Bone marrow (tissue), 2 donors: Measurements from ENCODE around the gene NKAPL.

ENCODE experiments used
- DNase-seq, 2 donors: peaks; one replicate each; lab custom pipeline; 2025; lab: John Stamatoyannopoulos, UW

NKAPL gene

DNA sequence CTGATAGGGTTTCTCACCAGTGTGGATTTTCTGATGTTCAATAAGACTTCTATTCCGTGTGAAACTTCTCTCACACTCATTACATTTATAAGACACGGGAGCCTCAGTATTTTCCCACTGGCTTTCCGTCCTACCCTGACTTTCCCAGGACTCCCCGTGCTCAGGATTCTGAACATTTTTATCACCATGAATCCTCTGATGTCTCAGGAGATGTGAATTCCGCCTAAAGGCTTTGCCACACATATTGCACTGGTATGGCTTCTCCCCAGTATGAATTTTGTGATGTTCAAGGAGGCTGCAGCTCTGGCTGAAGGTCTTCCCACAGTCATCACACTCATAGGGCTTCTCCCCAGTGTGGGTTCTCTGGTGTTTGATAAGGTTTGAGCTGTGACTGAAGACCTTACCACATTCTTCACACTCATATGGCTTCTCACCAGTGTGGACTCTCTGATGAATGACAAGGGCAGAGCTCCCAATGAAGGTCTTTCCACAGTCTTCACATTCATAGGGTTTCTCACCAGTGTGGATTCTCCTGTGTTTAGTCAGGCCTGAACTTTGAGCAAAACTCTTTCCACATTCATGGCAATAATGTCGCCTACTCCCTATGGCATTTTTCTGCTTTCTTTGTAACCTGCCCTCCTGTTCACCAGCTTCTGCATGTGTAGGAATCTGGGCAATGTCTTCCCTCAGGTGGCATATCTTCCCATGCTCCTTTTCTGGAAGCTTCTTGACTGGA lies 13.7 kb upstream of the NKAPL start:
- DNase-seq: no peak

- DNase-seq: no peak
Observed at GRCh38 chr6:28248916-28249315, 10.2 kb upstream of the NKAPL start.

GRCh38 chr6:28250747-28251146 lies 8.3 kb upstream of the NKAPL start:
- no peak for DNase-seq

GRCh38 chr6:28251661-28252008 lies 7.5 kb upstream of the NKAPL start:
- DNase-seq: no peak

- peak; percentile 28 to 80 for DNase-seq
Observed at GRCh38 chr6:28252009-28252975, 6.8 kb upstream of the NKAPL start, which contains the start of gene ZKSCAN4. ZKSCAN4 (minus strand) TSS chr6:28252269; CDS start chr6:28251980, 289 bp downstream.

DNA sequence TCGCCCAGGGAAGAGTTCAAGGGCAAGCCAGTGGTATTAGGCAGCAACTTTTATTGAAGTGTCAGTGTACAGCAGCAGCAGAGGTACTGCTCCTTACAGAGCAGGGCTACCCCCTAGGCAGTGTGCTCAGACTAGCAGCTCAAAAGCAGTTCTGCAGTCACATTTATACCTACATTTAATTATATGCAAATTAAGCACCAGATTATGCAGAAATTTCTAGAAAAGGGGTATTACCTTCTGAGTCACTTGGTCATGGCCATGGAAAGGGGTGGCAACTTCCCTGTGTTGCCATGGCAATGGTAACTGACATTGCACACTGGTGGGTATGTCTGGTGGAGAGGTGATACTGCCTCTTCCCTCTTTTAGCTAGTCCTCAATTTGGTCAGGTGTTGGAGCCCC lies 5.0 kb upstream of the NKAPL start:
- DNase-seq: no peak

DNA sequence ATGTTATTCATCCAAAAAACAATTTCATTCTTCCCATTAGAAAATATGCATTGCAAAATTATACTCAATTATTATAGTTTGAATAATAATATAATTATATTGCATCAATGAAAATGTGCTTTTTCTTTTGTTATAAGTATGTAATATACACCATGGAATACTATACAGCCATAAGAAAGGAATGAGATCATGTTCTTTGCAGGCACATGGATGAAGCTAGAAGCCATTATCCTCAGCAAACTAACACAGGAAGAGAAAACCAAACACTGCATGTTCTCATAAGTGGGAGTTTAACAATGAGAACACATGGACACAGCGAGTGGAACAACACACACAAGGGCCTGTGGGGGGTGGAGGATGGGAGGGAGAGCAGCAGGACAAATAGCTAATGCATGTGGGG lies 2.1 kb upstream of the NKAPL start:
- no peak for DNase-seq

GRCh38 chr6:28263922-28264321 lies 4.8 kb downstream of the NKAPL start:
- DNase-seq: no peak

DNA sequence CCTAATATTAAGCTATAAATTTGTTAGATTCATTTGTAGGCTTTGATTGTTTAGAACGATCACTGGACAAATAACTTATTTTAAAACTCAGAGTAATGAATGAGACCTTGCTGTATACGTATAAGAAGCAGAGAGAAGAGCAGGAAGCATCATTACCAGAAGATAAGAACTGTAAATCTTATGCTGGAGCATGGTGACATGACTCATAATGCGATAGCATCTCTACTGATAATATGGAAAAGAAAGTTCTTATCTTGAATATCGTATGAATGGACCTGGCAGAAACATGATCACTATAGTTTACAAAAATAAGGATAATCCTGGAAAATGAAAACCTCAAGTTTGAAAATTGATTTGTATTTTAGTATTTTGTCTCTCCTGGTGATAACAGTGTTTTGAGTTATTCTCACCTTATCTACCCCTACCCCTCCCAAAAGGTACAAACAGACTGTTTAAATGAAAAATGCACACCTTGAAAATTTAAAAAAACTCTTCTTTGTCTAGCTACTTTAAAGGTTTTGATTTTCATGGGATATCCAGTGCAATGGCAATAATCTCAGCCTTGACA lies 5.8 kb downstream of the NKAPL start:
- DNase-seq: peak in 1 of 2 donors; percentile 31

GRCh38 chr6:28266563-28266961 lies 7.5 kb downstream of the NKAPL start:
- DNase-seq: no peak

DNA sequence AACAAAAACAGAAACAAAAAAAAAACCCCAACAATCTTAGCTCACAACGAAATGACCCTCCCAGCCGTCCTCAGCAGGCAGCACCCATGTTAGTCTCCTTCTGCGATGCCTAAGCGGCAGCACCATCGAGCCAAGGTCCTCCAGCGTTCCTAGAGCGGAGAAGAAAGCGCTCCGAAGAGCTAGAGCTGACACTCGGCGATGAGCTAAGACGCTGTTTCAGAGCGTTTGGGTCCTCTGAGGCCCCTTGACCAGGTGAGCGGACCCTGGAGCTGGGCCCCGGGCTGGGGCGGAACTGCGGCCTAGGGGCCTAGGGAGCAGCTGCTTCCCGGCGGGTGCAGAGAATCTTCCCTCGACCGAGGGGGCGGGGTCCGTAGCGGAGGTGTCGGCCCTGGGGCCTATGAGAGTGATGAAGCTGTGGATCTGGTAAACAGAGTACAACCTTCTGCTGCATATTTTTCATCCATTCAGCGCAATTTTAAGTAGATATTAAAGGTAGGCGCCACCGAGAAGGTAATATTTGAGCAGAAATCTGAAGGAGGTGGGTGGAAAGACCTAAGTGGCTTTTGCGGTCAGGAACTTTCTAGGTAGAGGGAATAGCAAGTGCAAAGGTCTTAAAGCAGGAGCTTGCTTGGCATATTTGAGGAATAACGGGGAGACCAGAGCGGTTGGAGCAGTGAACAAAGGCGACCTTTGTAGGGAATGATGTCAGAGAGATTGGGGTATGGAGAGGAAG lies 8.0 kb downstream of the NKAPL start, which contains the start of gene ZSCAN26:
ZSCAN26 (plus strand) TSS at position 182 of the 733 bp plus-strand sequence. CDS start 4,777 bp downstream, outside the sequence.
- DNase-seq: peak; percentile 58 to 72

GRCh38 chr6:28267695-28268059 lies 8.6 kb downstream of the NKAPL start:
- no peak for DNase-seq

DNA sequence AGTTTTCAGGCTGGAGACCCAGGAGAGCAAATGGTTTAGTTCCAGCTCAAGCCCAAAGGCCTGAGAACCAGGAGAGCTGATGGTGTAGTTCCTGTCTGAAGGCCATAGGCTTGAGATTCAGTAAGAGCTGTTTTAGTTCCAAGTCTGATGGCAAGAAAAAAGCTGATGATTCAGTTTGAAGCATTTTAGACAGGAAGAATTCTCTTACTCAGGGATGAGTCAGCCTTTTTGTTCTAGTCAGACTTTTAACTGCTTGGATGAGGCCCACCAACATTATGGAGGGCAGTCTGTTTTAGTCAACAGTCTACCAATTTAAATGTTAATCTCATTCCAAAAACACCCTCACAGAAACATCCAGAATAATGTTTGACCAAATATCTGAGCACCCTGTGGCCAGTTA lies 10.4 kb downstream of the NKAPL start:
- DNase-seq: peak in 1 of 2 donors; percentile 76

GRCh38 chr6:28274888-28275287 lies 15.8 kb downstream of the NKAPL start:
- peak in 1 of 2 donors; percentile 13 for DNase-seq

- DNase-seq: no peak
Observed at GRCh38 chr6:28277746-28278145, 18.6 kb downstream of the NKAPL start.

DNA sequence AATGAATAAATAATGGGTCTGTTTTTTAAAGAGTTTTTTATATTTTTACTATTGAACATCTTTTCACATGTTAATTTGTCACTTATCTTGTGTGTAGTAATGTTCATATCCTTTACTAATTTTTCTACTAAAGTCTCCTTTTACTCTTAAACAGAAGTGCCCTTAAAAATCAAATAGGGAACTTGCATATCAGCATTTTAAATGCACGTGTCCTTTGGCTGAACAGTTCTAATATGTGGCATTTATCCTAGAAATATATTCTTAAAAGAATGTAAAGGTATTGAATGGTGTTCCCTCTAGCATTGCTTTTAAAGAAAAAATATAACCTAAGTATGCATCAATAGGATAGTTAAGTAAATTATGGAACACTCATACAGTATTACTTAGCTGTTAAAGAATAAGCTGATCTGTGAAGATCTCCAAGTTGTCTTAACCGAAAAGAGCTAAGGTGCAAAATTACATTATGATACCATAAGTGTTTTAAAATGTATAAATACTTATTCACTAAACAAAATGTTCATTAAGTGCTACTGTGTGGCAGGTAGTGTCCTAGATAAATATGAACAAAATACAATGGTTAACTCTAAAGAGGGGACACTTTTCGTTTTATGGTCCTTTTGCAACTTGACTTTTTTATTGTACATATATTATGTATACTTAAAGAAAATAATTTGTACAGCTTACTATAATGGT lies 21.6 kb downstream of the NKAPL start:
- DNase-seq: no peak

- DNase-seq: peak; percentile 23 to 44
Observed at GRCh38 chr6:28281288-28282064, 22.4 kb downstream of the NKAPL start, which contains the start of gene PGBD1. PGBD1 (plus strand) TSS chr6:28281572; CDS start chr6:28283814, 2,242 bp downstream.

DNA sequence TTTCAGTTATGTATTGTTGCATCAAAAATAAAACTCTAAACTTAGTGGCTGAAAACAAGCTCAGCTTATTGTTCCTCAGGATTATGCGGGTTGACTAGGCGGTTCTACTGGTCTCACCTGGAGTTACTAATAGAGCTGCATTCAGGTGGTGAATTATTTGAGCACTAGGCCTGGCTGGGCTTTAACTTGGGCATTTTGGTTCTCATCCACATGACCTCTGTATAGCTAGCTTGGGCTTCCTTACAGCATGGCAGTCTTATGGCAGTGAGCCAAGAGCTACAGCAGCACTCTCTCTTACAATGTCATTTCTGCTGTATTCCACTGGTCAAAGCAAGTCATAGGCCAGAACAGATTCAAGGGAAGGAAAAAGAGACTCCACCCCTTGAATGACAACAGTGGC lies 23.8 kb downstream of the NKAPL start:
- no peak for DNase-seq

DNA sequence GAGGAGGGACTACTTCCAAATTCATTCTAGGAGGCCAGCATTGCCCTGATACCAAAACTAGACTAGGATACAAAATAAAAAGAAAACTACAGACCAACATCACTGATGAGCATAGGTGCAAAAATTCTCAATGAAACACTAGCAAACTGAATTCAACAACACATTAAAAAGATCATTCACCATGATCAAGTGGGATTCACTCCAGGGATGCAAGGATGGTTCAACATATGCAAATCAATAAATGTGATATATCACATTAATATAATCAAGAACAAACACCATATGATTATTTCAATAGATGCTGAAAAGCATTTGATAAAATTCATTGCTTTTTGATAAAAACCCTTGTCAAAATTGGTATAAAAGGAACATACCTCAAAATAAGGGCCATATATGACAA lies 32.5 kb downstream of the NKAPL start:
- DNase-seq: no peak

- DNase-seq: no peak
Observed at GRCh38 chr6:28295326-28295725, 36.2 kb downstream of the NKAPL start.
